Right lobe of liver (tissue), 4 donors: Measurements from ENCODE around the gene SOX30.

ENCODE experiments used
- POLR2A ChIP-seq: fragments of 450-650 bp; IDR thresholded peaks from one replicate; pipeline ENCODE4 v1.6.1; 2017; ENCODE audit warnings: antibody characterized with exemption, mild to moderate bottlenecking
- TF ChIP-seq, protein P1 (sequence below), 4 donors: fragments of 200-600 bp in 3 of 4; fragments of 450-650 bp in 1 of 4; IDR thresholded peaks; one replicate each; pipeline versions ENCODE4 v1.5.1 to v1.8.0; 2016 to 2022; ENCODE audit warnings: antibody characterized with exemption in 4 of 4, mild to moderate bottlenecking in 2 of 4
- donor health status: DM: no; HTN: no; CAD: no.
- donor health status: DM: no; HTN: no; CAD: no.
- donor health status: DM: no; HTN: yes; CAD: no.

- TF ChIP-seq, protein P1, sequence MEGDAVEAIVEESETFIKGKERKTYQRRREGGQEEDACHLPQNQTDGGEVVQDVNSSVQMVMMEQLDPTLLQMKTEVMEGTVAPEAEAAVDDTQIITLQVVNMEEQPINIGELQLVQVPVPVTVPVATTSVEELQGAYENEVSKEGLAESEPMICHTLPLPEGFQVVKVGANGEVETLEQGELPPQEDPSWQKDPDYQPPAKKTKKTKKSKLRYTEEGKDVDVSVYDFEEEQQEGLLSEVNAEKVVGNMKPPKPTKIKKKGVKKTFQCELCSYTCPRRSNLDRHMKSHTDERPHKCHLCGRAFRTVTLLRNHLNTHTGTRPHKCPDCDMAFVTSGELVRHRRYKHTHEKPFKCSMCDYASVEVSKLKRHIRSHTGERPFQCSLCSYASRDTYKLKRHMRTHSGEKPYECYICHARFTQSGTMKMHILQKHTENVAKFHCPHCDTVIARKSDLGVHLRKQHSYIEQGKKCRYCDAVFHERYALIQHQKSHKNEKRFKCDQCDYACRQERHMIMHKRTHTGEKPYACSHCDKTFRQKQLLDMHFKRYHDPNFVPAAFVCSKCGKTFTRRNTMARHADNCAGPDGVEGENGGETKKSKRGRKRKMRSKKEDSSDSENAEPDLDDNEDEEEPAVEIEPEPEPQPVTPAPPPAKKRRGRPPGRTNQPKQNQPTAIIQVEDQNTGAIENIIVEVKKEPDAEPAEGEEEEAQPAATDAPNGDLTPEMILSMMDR (IDR thresholded peaks at IDR 0.05): no peak
- TF ChIP-seq POLR2A: no peak
Measured at GRCh38 chr5:157582731-157583620, 69.3 kb downstream of the SOX30 start.
